HG02981 (cell line): ENCODE data around the gene IER5.
"Not testable (repeated sequence)": the region's sequence is repeated elsewhere in the genome, so short reads cannot be mapped to it uniquely, and the experiment has no call there.

Experiments used
- ATAC-seq: cut with Tn5 transposase; IDR thresholded peaks from one replicate; pipeline ENCODE4 v1.9.1; 2021; ENCODE audit warnings: mild to moderate bottlenecking, moderate library complexity; ENCODE audit not compliant: unreplicated experiment

IER5 gene

GRCh38 chr1:181088079-181089016, at the start of gene IER5:
Gene IER5 (plus strand): TSS chr1:181088700. CDS start chr1:181088903, 203 bp downstream.
- ATAC-seq, result peak; percentile 68

GRCh38 chr1:181040284-181040865, 48.1 kb upstream of the IER5 start:
- ATAC-seq, result no peak

GRCh38 chr1:181043025-181043888, 45.2 kb upstream of the IER5 start:
- ATAC-seq, result no peak

GRCh38 chr1:181044449-181044966, 44.0 kb upstream of the IER5 start:
- peak; percentile 83 for ATAC-seq

- ATAC-seq, result not testable (repeated sequence)
Measured at GRCh38 chr1:181045946-181046345, 42.6 kb upstream of the IER5 start.

- no peak for ATAC-seq
Measured at GRCh38 chr1:181049378-181049777, 39.1 kb upstream of the IER5 start.

GRCh38 chr1:181050922-181051321, 37.6 kb upstream of the IER5 start:
- no peak for ATAC-seq

- no peak for ATAC-seq
Measured at GRCh38 chr1:181056560-181056959, 31.9 kb upstream of the IER5 start.

- no peak for ATAC-seq
Measured at GRCh38 chr1:181057079-181057478, 31.4 kb upstream of the IER5 start.

GRCh38 chr1:181059435-181059834, 29.1 kb upstream of the IER5 start:
- ATAC-seq, result no peak

DNA sequence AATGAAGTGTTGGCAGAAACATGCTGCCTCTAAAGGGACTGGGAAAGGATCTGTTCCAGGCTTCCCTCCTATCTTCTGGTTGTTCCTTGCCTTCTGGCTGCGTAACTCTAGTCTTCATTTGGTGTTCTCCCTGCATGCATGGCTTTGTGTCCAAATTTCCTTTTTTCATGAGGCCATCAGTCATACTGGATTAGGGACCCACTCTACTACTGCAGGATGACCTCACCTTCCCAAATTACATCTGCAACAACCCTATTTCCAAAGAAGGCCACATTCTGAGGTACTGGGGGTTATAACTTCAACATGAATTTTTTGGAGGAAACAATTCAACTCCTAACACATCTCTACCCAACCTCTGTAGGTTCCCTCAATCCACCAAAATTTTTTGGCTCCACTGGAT, 28.4 kb upstream of the IER5 start:
- ATAC-seq, result no peak

- not testable (repeated sequence) for ATAC-seq
Measured at GRCh38 chr1:181060947-181061346, 27.6 kb upstream of the IER5 start.

- no peak for ATAC-seq
Measured at GRCh38 chr1:181061487-181061886, 27.0 kb upstream of the IER5 start.

- ATAC-seq, result peak; percentile 78
Measured at GRCh38 chr1:181061891-181062835, 26.3 kb upstream of the IER5 start.

GRCh38 chr1:181062836-181063428, 25.6 kb upstream of the IER5 start:
- ATAC-seq, result peak; percentile 71

GRCh38 chr1:181064011-181064623, 24.4 kb upstream of the IER5 start:
- ATAC-seq, result no peak

DNA sequence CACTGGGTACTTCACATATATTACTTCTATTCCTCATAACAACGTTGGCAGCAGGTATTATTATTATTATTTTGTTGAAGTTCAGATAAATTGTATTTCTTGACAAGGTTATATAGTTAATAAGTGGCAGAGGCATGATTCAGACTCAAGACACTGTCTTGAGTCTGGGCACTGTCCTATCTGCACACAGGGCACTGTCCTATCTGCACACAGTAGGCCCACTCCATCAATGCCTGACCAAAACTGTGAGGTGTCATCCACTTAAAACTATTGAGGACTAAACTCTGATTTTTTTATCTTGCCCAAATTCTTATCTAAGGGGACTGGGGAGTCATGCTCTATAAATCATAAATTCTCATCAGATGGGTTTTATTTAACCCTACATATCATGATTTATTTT, 23.8 kb upstream of the IER5 start:
- no peak for ATAC-seq

GRCh38 chr1:181073638-181074037, 14.9 kb upstream of the IER5 start:
- ATAC-seq, result no peak

- no peak for ATAC-seq
Measured at GRCh38 chr1:181075766-181076350, 12.6 kb upstream of the IER5 start.
